NB4 (cell line): ENCODE measurements around the gene PIP4K2A.

ENCODE experiments used
- CTCF ChIP-seq: IDR thresholded peaks from one replicate; pipeline ENCODE4 v1.5.1; 2012; ENCODE audit warnings: low read depth, low read length
- MYC ChIP-seq: IDR thresholded peaks from 2 replicates; pipeline ENCODE4 v1.6.1; 2011; ENCODE audit warnings: low read depth, low read length
- POLR2A ChIP-seq: IDR thresholded peaks from 2 replicates; pipeline ENCODE4 v1.6.1; 2011; ENCODE audit warnings: mild to moderate bottlenecking; ENCODE audit not compliant: insufficient read length; ENCODE audit errors: extremely low read depth

GRCh38 chr10:22560913-22561239, 153.5 kb downstream of the PIP4K2A start:
- no peak for TF ChIP-seq CTCF
- no peak for TF ChIP-seq MYC
- no peak for TF ChIP-seq POLR2A
